Erythroblast (primary cell): Measurements from ENCODE around the gene CHID1.

Experiments
- GATA1 ChIP-seq: IDR thresholded peaks from 2 replicates; pipeline ENCODE4 v1.6.1; 2011; ENCODE audit warnings: low read depth, mild to moderate bottlenecking, control low read depth, low read length, moderate library complexity
- POLR2A ChIP-seq: IDR thresholded peaks from 2 replicates; pipeline ENCODE4 v1.6.1; 2011; ENCODE audit warnings: mild to moderate bottlenecking, low read length

DNA sequence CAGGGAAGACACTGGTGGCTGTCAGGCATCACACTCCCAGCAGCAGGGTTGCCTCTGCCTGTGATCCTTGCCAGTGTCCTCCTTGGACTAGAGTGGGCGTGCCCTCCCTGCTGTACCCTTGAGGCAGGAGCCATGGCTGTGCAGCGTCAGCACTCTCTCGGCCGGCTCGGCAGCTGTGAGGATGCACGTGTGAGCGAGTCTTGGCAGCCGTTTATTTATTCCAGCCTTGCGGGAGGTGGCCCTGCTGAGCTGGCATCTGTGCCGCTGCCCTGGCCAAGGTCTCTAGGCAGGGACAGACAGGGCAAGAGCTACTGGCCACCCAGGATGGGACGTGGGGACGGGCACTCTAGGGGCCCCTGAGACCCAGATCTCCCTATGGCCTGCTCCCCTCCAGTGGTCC lies 34.1 kb downstream of the CHID1 start:
- TF ChIP-seq POLR2A, result no peak
- no peak for TF ChIP-seq GATA1
